NCI-H128 (cell line): ENCODE measurements around the gene DMGDH.
A peak's percentile ranks its signal among the peaks of the same experiment; 100 is the strongest.

Experiments used
- DNase-seq: peaks from one replicate; lab custom pipeline; 2025; ENCODE audit not compliant: unreplicated experiment; lab: John Stamatoyannopoulos, UW

Gene DMGDH

GRCh38 chr5:78979117-78979742 lies 90.2 kb downstream of the DMGDH start:
- no peak for DNase-seq

GRCh38 chr5:78975035-78975434 lies 94.4 kb downstream of the DMGDH start:
- DNase-seq: no peak

GRCh38 chr5:78974601-78975000 lies 94.9 kb downstream of the DMGDH start:
- no peak for DNase-seq

- no peak for DNase-seq
Observed at GRCh38 chr5:78974011-78974410, 95.5 kb downstream of the DMGDH start.

GRCh38 chr5:78972654-78973428 lies 96.6 kb downstream of the DMGDH start:
- no peak for DNase-seq

GRCh38 chr5:78971998-78972397 lies 97.5 kb downstream of the DMGDH start:
- no peak for DNase-seq

- no peak for DNase-seq
Observed at GRCh38 chr5:78968781-78969180, 100.7 kb downstream of the DMGDH start.

- DNase-seq: peak; percentile 5
Observed at GRCh38 chr5:78964889-78965288, 104.6 kb downstream of the DMGDH start.

- DNase-seq: no peak
Observed at GRCh38 chr5:78961743-78962142, 107.7 kb downstream of the DMGDH start.

GRCh38 chr5:78959767-78960166 lies 109.7 kb downstream of the DMGDH start:
- no peak for DNase-seq

- DNase-seq: no peak
Observed at GRCh38 chr5:78958672-78959445, 110.6 kb downstream of the DMGDH start.

- no peak for DNase-seq
Observed at GRCh38 chr5:78956901-78957300, 112.6 kb downstream of the DMGDH start.

- DNase-seq: no peak
Observed at GRCh38 chr5:78953092-78953800, 116.2 kb downstream of the DMGDH start.
